ENCODE data around the gene ACAP2.
"Not testable (repeated sequence)": the region's sequence is repeated elsewhere in the genome, so short reads cannot be mapped to it uniquely, and the experiment has no call there.

ACAP2 gene

GRCh38 chr3:195241592-195242355 is 201.0 kb downstream of the ACAP2 start:
- no peak for DNase-seq (ENCODE audit: low read depth)

DNA sequence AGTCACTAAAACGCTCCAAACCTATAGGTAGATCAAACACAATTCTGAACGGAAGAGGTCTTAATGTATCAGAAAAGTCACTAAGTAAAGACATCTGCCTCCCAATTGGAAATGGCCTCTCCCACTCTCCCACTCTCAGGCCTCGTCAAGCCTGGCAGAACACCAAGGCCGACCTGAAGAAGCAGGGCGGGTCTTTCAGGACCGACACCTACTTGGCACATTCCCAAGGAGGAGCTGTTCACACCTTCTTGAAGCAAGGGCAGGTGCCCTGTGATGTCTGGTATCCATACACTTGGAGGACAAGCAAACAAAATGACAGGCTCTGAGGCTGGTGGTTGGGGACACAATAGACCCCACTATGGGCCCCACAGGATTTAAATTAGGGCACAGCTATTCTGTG is 201.9 kb downstream of the ACAP2 start:
- DNase-seq (ENCODE audit: low read depth) = no peak

DNA sequence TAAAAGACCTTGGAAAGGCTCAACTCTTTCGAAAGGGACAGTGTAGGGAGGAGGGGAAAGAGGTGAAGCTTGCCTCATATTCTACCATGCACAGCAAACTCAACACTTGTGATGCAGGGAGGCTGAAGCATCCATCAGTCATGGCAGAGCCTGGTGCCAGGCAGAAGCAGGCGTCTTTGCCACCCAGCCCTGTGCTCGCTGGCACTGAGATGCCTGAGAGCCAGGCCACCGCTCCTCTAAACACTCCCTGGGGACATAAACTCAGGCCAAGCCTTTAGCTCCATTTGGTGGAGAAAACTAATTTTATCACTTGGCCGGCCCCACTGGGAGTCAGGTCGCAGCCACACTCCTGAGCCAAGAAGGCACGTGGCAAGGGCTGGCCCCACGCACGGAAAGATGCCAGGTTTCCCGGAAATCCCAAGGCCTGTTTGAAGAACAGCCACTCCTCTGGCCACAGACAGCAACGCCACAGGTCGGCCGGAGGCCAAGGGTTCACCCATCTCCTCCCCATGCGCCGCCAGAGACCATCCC is 202.6 kb downstream of the ACAP2 start:
- no peak for DNase-seq (ENCODE audit: low read depth)

DNA sequence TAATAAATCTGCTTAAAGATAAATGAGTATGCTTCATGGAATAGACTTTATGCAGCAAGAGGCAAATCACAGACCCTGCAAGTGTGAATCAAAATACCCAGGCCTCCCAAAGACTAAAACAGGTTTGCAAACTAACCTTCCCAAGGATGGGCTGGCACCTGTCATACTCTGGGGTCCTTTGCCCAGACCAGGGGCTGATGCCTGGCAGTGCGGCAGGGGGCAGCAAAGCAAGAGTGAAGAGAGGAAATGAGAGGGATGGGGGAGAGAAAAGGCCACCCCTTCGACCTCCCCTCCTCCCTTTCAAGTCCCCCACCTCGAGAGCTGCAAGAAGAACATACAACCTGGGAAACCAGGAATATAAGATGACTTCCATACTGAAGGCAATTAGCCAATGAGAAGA is 203.7 kb downstream of the ACAP2 start:
- no peak for DNase-seq (ENCODE audit: low read depth)

DNA sequence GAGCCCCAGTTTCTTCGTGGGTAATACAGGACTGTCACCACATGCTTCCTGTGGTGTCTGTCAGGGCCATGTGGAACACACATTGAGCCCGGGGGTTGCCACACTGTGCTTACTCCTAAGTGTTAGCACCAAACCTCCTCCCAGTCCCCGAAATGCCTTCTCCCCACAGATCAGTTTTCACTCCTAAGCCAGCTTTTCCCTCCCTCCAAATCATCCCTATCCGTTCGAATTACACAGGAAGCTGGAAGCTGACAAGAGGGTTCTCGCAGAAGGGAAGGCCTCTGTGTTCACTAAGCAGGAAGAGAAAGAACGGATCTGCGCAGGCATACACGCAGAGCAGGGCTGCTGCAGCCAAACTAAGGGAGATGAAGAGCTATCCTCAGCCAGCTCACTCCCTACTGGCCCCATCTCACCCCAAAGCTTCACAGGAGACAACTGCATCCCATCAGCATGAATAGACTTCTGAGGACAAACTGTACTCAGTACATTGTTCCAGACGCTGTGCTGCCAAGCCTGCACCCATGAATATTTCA is 204.2 kb downstream of the ACAP2 start:
- DNase-seq (ENCODE audit: low read depth) = no peak

GRCh38 chr3:195238081-195238571 is 204.7 kb downstream of the ACAP2 start:
- DNase-seq (ENCODE audit: low read depth) = no peak

- no peak for DNase-seq (ENCODE audit: low read depth)
Observed at GRCh38 chr3:195236801-195237570, 205.8 kb downstream of the ACAP2 start.

DNA sequence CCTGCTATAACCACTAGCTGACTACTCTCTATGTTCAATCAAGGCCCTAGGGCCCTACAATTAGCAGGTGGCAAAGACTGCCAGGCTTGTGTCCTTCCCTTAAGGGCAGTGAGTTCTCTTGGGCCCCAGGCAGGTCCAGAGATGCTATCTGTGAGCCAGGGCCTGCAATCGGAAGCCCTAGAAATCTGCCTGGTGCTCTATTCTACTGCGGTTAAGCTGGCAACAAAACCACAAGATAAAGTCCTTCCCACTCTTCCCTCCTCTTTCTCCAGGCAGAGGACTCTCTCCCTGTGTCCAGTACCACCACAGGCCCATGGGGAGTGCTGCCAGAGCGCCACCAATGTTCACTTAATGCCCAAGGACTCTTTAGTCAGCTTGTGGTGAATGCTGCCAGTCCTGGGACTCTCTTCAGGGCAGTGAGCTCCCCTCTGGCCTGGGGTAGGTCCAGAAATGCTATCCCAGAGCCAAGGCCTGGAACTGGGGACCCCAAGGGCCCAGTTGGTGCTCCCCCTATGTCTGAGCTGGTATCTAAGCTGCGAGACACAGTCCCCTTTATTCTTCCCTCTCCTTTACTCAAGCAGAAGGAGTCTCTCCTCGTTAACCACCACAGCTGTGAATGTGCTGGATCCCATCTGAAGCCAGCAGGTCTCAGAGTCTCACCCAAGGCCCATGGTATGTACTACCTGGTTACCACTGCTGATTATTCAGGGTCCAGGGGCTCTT is 206.6 kb downstream of the ACAP2 start:
- no peak for DNase-seq (ENCODE audit: low read depth)

DNA sequence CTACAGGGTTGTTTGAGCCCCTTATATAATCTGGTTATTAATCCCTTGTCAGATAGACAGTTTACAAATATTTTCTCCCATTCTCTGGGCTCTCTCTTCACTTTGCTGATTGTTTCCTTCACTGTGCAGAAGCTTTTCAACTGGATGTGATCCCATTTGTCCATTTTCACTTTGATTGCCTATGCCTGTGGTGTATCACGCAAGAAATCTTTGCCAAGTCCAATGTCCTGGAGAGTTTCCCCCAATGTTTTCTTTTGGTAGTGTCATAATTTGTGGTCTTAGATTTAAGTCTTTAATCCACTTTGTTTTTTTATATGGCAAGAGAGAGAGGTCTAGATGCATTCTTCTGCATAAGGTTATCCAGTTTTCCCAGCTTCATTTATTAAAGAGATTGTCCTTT is 212.6 kb downstream of the ACAP2 start:
- DNase-seq (ENCODE audit: low read depth) = no peak

- DNase-seq (ENCODE audit: low read depth) = not testable (repeated sequence)
Observed at GRCh38 chr3:195228886-195229285, 213.9 kb downstream of the ACAP2 start.

DNA sequence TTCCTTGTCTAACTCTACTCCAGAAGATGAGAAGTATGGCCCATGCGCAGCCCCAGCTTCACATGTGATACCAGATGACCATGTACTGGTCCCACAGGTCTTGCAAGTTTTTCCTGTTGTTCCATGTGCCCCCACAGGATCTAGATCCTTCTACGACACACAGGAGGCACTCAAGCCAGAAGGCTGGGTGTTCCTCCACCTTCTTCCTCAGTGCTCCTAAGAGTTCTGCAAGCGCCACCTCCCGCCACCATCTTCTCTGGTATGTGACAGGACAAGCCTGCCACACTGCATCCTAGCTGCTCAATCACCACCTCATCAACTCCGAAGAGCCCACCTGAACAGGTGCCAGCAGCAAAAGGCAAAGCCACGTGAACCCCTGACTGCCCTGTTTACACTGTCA is 214.9 kb downstream of the ACAP2 start:
- DNase-seq (ENCODE audit: low read depth) = no peak

GRCh38 chr3:195226900-195227447 is 215.8 kb downstream of the ACAP2 start:
- no peak for DNase-seq (ENCODE audit: low read depth)

DNA sequence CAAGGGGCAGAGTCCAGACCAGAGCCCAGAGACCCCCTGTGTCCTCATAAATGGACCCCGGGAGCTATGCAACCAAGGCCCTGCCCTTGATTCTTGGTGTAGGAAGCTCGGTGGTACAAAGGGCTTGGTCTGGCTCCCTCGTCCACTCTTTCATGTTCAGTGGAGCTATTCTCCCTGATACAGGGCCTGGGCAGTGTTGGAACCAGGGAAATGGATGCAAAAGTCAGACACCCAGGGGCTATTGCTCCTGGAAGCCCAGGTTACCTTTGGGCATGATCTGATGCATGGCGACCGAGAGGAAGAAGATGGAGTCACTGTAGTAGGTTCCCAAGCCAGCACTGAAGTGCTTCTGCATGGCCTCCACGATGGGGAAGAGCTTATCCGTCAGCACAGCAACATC is 216.4 kb downstream of the ACAP2 start:
- DNase-seq (ENCODE audit: low read depth) = no peak

- DNase-seq (ENCODE audit: low read depth) = no peak
Observed at GRCh38 chr3:195224980-195225580, 217.7 kb downstream of the ACAP2 start.
